ENCODE results near the gene KLF7.
"Not testable (repeated sequence)": the region's sequence is repeated elsewhere in the genome, so short reads cannot be mapped to it uniquely, and the experiment has no call there.

The KLF7 gene

GRCh38 chr2:207055257-207055656, 110.5 kb downstream of the KLF7 start:
- DNase-seq (ENCODE audit: low spot score): no peak

GRCh38 chr2:207054521-207054920, 111.2 kb downstream of the KLF7 start:
- no peak for DNase-seq (ENCODE audit: low spot score)

- no peak for DNase-seq (ENCODE audit: low spot score)
Measured at GRCh38 chr2:207051385-207051965, 114.3 kb downstream of the KLF7 start.

- DNase-seq (ENCODE audit: low spot score): no peak
Measured at GRCh38 chr2:207049122-207049521, 116.6 kb downstream of the KLF7 start.

GRCh38 chr2:207048416-207048815, 117.3 kb downstream of the KLF7 start:
- DNase-seq (ENCODE audit: low spot score): no peak

GRCh38 chr2:207046724-207047123, 119.0 kb downstream of the KLF7 start:
- no peak for DNase-seq (ENCODE audit: low spot score)

GRCh38 chr2:207045531-207045930, 120.2 kb downstream of the KLF7 start:
- DNase-seq (ENCODE audit: low spot score): no peak

- no peak for DNase-seq (ENCODE audit: low spot score)
Measured at GRCh38 chr2:207044379-207045362, 121.1 kb downstream of the KLF7 start.

- no peak for DNase-seq (ENCODE audit: low spot score)
Measured at GRCh38 chr2:207042841-207043240, 122.9 kb downstream of the KLF7 start.

- no peak for DNase-seq (ENCODE audit: low spot score)
Measured at GRCh38 chr2:207041786-207042554, 123.8 kb downstream of the KLF7 start.

GRCh38 chr2:207041279-207041678, 124.5 kb downstream of the KLF7 start:
- no peak for DNase-seq (ENCODE audit: low spot score)

GRCh38 chr2:207040696-207041095, 125.1 kb downstream of the KLF7 start:
- DNase-seq (ENCODE audit: low spot score): no peak

- no peak for DNase-seq (ENCODE audit: low spot score)
Measured at GRCh38 chr2:207039225-207039624, 126.5 kb downstream of the KLF7 start.

- DNase-seq (ENCODE audit: low spot score): no peak
Measured at GRCh38 chr2:207038299-207038698, 127.4 kb downstream of the KLF7 start.

- DNase-seq (ENCODE audit: low spot score): no peak
Measured at GRCh38 chr2:207037896-207038295, 127.9 kb downstream of the KLF7 start.

- DNase-seq (ENCODE audit: low spot score): not testable (repeated sequence)
Measured at GRCh38 chr2:207037023-207037422, 128.7 kb downstream of the KLF7 start.

- DNase-seq (ENCODE audit: low spot score): no peak
Measured at GRCh38 chr2:207035875-207036274, 129.9 kb downstream of the KLF7 start.

GRCh38 chr2:207032490-207032889, 133.3 kb downstream of the KLF7 start:
- no peak for DNase-seq (ENCODE audit: low spot score)
